ENCODE measurements around the gene MLF2. TPM values are rescaled to one million over a fixed set of nuclear protein-coding genes. Genes with fewer than 3 reads are reported as not detected.

MLF2 gene
- total RNA-seq, 4 donors from 2014 or later, result 140 to 290 (median 216) TPM

GRCh38 chr12:6787309-6787708 lies 34.4 kb upstream of the MLF2 start:
- Histone ChIP-seq H3K36me3 (no peaks in the 10 kb centered on the region), H3K27ac (no peak overlapping the region)
- WGBS, 2 donors (ENCODE audit: low coverage in 1 of 2), result 94 to 100% methylated on average over 2 to 5 of the region's 5 CpGs

GRCh38 chr12:6786416-6787094 lies 33.6 kb upstream of the MLF2 start:
- no peaks in the 10 kb centered on the region for H3K27me3 ChIP-seq
- no peak overlapping the region for H3K4me3 ChIP-seq
- H3K4me1 ChIP-seq, result no peaks in the 10 kb centered on the region
- H3K9me3 ChIP-seq, result no peaks in the 10 kb centered on the region
- TF ChIP-seq CTCF (IDR thresholded peaks at IDR 0.05) (no peak), EP300 (IDR thresholded peaks at IDR 0.05) (no peak), POLR2AphosphoS5 (IDR thresholded peaks at IDR 0.05) (no peak), POLR2A (IDR thresholded peaks at IDR 0.05) (no peak)
- H3K36me3 ChIP-seq, result no peaks in the 10 kb centered on the region
- 60 to 72% methylated on average over 7 to 8 of the region's 9 CpGs for WGBS, 2 donors (ENCODE audit: low coverage in 1 of 2)
- no peak overlapping the region for H3K27ac ChIP-seq
- ATAC-seq, result no peak

More at GRCh38 chr12:6787309-6787708, 34.4 kb upstream of the MLF2 start:
- Histone ChIP-seq H3K4me3 (no peak overlapping the region), H3K9me3 (no peaks in the 10 kb centered on the region), H3K27me3 (no peaks in the 10 kb centered on the region), H3K4me1 (peaks cover 0 to 5% (median 0%) of the 10 kb centered on the region in 3 donors)
- TF ChIP-seq POLR2AphosphoS5 (IDR thresholded peaks at IDR 0.05), result no peak
- TF ChIP-seq CTCF (IDR thresholded peaks at IDR 0.05), result no peak
- TF ChIP-seq EP300 (IDR thresholded peaks at IDR 0.05), result no peak
- TF ChIP-seq POLR2A (IDR thresholded peaks at IDR 0.05), result no peak
- no peak for ATAC-seq

GRCh38 chr12:6784761-6785160 lies 31.8 kb upstream of the MLF2 start:
- Histone ChIP-seq H3K4me1 (no peaks in the 10 kb centered on the region), H3K27ac (no peak overlapping the region), H3K9me3 (no peaks in the 10 kb centered on the region), H3K4me3 (no peak overlapping the region), H3K36me3 (no peaks in the 10 kb centered on the region), H3K27me3 (no peaks in the 10 kb centered on the region)
- no peak for TF ChIP-seq POLR2A (IDR thresholded peaks at IDR 0.05)
- no peak for TF ChIP-seq EP300 (IDR thresholded peaks at IDR 0.05)
- TF ChIP-seq CTCF (IDR thresholded peaks at IDR 0.05), result no peak
- no peak for TF ChIP-seq POLR2AphosphoS5 (IDR thresholded peaks at IDR 0.05)
- 73 to 81% methylated on average over 5 of the region's 5 CpGs for WGBS, 2 donors (ENCODE audit: low coverage in 1 of 2)
- ATAC-seq, result no peak

GRCh38 chr12:6784296-6784695 lies 31.4 kb upstream of the MLF2 start:
- Histone ChIP-seq H3K9me3 (no peaks in the 10 kb centered on the region), H3K36me3 (no peaks in the 10 kb centered on the region), H3K4me3 (no peak overlapping the region), H3K4me1 (peaks cover 0 to under 1% (median 0%) of the 10 kb centered on the region in 3 donors), H3K27me3 (no peaks in the 10 kb centered on the region), H3K27ac (no peak overlapping the region)
- TF ChIP-seq EP300 (IDR thresholded peaks at IDR 0.05) (no peak), POLR2A (IDR thresholded peaks at IDR 0.05) (no peak), CTCF (IDR thresholded peaks at IDR 0.05) (no peak), POLR2AphosphoS5 (IDR thresholded peaks at IDR 0.05) (no peak)
- no peak for ATAC-seq
- 83% methylated on average over 1 of the region's 5 CpGs; no CpG with 5 or more reads in 1 of the 2 donors for WGBS, 2 donors (ENCODE audit: low coverage in 1 of 2)

- 87 to 91% methylated on average over 5 to 9 of the region's 9 CpGs for WGBS, 2 donors (ENCODE audit: low coverage in 1 of 2)
- Histone ChIP-seq H3K4me3 (no peak overlapping the region), H3K27me3 (no peaks in the 10 kb centered on the region), H3K9me3 (no peaks in the 10 kb centered on the region), H3K4me1 (peaks cover 0 to 5% (median 3%) of the 10 kb centered on the region in 3 donors), H3K36me3 (no peaks in the 10 kb centered on the region), H3K27ac (no peak overlapping the region)
- ATAC-seq, result no peak
- TF ChIP-seq EP300 (IDR thresholded peaks at IDR 0.05) (no peak), CTCF (IDR thresholded peaks at IDR 0.05) (no peak), POLR2A (IDR thresholded peaks at IDR 0.05) (no peak), POLR2AphosphoS5 (IDR thresholded peaks at IDR 0.05) (no peak)
Measured at GRCh38 chr12:6783828-6784227, 30.9 kb upstream of the MLF2 start.
